ENCODE results near the gene CD36.

The CD36 gene

GRCh38 chr7:80637911-80638765 lies at the start of gene CD36:
Gene CD36 (plus strand): TSS chr7:80638642. CDS start chr7:80646741, 8,099 bp downstream.
- no peak for DNase-seq

DNA sequence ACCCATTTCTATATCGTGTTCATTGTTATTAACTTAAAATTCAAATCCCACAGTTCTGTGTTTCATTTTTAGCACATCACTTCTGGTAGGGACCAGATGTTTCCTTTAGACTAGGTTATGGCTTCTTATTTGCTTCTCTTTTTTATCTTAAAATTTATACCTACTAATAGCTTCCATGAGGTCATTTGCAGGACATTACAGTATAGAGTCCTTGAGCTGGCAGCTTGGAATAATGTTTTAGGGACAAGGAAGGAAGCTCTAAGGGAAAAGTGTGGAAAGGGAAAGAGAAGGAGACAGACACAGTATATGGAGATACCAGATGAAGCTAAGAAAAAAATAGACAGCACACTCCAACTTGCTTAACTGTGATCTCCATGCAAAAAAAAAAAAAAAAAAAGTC lies 48.8 kb upstream of the CD36 start:
- DNase-seq, result no peak

DNA sequence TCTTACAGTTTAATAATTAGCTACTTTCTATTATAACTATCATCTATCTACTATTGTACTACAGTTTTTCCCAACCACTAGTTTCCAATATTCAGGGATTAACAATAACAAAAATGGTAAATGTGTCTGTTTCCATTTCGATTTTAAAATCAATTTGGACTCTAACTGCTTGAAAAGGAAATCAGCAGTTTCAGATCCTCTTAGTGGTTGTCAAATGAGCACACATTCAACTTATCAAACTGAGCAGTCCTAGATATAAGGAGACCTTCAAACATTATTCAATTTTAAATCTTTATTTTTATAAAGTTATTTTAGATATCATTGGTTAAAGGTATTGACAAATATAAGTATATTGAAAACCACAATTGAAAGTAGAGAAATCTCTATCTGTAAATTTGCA lies 46.8 kb upstream of the CD36 start:
- no peak for DNase-seq

GRCh38 chr7:80593869-80594586 lies 44.4 kb upstream of the CD36 start:
- DNase-seq, result no peak

DNA sequence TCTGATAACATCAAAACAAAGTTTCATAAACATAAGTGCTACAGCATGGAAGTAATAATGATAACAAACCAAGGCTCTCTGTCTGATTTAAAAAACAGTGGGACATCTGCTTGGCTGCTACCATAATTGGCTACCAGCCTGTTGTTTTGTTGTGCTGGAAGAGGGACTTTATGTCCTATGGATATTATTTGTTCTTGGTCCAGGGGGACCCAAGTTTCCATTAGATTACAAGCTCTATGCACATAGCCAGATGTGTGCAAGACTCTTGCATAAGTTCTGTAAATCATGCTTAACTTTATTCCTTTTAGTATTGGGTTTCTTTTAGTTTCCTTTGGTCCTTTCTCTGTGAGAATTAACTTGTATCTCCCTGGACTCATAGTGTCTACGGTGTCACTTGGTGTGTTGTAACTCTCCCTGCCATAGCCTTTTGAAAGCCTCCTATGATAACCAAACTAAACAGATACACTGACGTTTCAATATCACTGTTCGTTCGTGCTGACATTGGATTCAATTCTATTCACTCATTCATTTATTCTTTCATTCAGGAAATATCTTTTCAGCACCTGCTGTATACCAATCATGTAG lies 41.4 kb upstream of the CD36 start:
- DNase-seq, result no peak

DNA sequence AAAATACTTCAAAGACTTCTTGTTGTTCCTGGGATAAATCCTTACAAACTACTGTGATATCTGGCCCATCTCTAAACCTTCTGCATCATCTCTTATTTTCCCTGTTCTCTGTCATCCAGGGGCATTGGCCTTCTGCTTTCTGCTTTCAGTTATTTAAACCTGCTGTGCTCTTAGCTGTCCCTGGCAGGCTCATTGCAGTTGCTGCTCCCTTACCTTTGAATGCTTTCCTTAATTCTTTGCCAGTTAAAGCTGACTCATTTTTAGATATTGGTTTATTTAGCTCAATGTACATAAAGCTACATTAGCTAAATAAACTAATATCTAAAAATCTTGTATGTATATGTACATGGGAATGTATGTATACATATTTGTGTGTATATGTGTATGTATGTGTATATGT lies 40.6 kb upstream of the CD36 start:
- no peak for DNase-seq

- no peak for DNase-seq
These were observed 38.4 kb upstream of the CD36 start for GRCh38 chr7:80600046-80600445.

DNA sequence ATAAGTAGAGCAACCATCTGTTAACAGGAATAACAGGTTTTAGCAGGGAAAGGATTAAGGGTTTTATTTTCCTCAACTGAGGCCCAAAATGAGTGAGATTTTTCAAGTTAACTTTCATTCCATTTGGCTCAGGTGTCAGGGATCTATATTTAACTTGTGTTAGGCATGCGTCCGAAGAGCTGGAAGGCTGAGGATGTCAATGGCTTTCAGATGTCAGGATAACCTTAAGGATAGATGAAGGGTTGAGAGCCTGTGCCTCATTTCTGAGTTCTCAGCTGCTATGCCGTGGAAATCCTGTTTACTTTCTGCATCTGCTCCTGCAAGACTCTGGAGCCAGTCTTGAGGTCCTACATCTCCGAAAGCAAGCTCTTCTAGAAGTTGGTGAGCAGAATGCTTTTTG lies 36.4 kb upstream of the CD36 start:
- no peak for DNase-seq

DNA sequence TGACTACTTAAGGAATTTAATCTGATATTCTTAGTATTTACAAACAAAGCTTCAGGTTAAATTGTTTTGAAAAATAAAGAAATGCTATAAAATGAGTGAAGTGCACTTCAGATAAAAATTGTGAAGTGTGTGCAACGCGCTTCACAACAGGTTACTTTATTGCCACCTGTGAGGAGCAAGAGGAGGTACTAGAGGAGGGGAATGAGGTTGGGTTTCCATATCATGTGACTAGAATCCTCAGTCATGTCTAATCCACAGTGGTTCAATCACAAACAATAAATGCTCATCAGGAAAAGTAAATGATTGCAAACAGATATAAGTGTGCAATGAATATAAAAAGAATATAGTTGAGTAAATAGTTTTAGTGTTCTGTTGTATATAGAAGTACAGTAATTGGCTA lies 34.5 kb upstream of the CD36 start:
- DNase-seq, result no peak

- DNase-seq, result no peak
These were observed 34.0 kb upstream of the CD36 start for GRCh38 chr7:80604436-80604835.

DNA sequence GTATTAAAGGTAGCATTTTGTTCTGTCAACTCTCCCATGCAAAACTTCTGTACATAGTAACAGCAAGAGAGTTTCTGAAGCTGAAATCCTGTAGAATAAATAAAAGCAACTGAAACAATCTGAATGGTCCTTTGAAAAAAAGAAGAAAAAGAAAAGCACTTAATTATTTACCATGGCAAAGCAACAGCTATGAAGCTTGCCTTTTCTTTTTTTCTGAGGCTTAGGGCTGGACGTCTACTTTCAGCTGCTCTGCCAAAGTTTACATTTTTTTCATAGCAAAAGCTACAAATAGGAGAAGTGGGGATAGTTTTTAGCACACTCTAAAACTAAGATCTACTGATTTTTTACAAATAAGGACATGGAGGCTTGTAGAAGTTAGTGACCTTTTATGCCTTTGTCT lies 31.3 kb upstream of the CD36 start:
- DNase-seq, result no peak

DNA sequence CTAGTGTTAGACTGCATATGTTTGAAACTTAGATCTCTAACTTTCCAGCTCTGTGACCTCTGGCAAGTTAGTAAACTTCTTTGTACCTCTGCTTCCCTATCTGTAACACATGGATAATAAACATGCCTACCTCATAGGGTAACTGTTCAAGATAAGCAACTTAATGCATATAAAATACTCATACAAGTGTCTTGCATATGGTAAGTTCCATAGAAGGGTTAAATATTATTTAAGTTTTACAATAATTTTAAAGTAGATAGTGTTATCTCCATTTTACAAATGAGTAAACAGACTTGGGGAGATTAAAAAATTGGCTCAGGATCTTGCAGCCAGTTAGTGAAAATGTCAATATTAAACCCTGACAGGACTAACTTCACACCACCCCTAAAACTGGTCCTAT lies 30.1 kb upstream of the CD36 start:
- DNase-seq, result no peak

DNA sequence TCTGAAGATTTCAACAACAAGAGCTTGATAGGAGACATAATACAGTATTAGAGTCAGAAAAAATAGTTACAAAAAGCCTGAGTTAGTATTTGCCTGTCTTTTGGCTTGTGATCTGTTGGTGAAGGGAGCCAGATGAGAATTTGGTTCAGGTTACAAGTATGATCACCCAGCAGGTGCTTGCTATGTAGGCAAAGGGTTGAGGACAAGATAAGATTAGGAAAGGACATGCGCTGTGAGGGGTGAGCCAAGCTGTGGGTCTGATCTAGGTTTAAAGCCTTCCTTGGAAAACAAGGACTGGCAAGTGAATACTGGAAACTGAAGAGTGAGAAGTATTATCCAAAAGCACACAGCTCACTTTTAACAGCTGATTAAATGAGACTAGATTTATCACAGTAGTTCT lies 28.7 kb upstream of the CD36 start:
- DNase-seq, result no peak

- no peak for DNase-seq
These were observed 27.1 kb upstream of the CD36 start for GRCh38 chr7:80611353-80611752.

DNA sequence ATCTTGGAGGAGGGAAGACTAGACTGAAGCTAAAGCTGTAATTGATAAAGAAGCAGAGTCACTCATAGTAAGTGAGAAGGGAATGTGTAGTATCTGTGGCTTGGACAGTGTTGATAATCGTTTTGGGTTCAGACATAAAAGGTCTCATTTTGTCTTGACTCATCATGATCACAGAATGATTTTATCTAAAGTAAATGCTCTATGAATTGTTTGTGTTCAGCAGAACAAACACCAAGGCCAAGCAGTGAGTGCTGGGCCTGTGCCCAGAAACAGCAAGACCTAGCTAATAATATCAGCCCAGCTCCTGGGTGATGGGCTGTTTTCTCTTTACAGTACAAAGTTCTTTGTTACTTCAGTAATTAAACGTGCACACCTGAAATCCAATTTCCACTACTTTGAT lies 26.7 kb upstream of the CD36 start:
- DNase-seq, result no peak

- no peak for DNase-seq
These were observed 25.6 kb upstream of the CD36 start for GRCh38 chr7:80612880-80613279.

- DNase-seq, result no peak
These were observed 24.9 kb upstream of the CD36 start for GRCh38 chr7:80613519-80613918.

DNA sequence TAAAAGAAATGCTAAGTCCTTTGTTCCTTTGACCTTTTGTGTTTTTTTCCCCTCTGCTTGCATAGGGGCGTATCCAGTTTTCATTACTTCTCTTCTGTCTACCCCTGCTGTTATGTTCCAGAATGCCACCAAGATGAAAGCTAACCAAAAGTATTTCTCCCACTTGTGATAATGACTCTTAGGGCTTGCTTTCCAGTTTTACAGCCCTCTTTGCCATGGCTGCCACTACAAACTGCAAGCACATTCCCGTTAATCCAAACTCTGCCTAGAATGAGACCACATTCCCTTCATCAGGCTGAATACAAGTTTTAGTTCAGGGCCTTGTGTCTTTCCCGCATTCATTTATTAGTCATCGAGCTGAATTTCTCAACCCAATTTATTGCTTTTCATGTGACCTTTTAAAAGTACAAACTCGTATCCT lies 23.6 kb upstream of the CD36 start:
- DNase-seq, result no peak

DNA sequence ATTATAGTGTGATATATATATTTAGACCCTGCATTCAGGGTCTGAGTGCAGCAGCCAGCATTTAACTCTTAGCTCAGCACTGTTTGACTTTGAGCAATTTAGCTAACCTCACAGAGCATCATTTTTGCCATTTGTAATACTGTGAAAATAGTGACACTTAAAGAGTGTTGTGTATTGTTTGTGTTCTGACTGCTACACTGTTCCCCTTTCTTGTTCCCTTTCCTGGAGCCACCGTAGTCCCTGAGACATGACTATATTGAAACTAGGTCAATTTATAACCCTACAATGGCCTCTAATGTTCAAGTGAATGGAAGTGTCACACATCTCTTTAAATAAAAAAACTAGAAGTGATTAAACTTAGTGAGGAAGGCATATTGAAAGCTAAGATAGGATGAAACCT lies 20.3 kb upstream of the CD36 start:
- no peak for DNase-seq

DNA sequence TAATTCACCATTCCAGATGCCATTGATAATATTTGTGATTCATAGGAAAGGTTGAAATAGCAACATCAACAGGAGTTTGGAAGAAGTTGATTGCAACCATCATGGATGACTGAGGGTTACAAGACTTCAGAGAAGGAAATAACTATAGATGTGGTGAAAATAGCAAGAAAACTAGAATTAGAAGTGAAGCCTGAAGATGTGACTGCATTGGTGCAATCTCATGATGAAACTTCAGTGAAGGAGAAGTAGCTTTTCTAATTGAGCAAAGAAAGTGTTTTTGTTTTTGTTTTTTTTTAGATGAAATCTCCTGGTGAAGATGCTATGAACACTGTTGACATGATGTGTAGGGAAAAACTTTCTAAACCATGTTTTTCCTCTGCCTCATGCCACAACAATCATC lies 18.7 kb upstream of the CD36 start:
- DNase-seq, result no peak

GRCh38 chr7:80622541-80622940 lies 15.9 kb upstream of the CD36 start:
- DNase-seq, result no peak

DNA sequence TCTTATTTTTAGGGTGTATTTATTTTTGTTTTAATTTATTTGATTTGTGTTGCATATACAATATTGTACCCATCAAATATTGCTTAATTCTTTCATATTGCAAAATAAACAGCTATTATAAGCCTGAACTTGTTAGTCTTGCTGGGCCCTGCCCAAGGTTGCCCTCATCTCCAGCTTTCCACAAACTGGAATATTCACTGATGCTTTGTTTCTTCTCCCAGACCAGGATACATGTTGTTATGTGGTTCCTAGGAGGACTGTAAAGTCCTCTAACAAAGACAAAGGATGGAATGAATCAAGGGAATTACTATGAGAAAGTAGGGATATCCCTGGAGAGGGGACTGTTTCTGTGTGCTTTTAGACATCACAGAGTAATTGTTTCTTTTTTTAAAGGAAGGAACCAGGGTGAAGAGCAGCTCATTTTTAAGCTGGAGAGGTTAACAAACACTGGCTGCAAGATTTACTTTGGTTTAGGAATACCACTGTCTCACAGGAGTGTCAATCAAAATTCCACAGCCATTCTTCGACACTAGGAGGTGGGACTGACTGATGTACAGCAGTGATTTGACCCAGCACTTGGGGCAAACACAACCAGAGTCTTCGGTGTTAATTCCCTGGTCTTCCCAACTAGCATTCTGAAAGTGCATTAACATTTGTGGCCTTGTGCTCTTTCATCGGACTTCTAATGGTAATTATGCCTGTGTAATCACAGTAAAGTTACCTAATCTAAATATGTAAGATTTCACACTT lies 14.8 kb upstream of the CD36 start:
- no peak for DNase-seq

DNA sequence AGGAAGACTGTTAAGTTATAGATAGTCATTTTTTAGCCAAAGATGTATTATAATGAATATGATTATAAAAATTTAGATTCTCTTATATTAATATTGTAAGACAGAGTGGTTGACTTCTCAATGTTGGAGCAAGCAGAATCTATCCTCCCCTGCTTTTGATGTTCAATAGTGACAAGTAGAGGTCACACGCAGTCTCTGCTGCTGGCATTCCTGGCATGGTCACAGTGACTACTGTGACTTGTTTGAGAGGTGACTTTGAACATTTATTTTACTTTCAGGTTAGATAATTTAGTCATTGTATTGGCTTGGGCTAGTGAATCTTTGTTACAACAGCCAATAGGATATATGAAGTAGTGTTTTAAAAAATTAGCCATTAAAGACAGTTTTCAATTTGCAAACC lies 13.7 kb upstream of the CD36 start:
- DNase-seq, result no peak

Measured in left hindlimb (tissue), 1 donor.